ENCODE measurements around the gene KIFC3.
"Not testable (repeated sequence)": the region's sequence is repeated elsewhere in the genome, so short reads cannot be mapped to it uniquely, and the experiment has no call there.

Gene KIFC3

DNA sequence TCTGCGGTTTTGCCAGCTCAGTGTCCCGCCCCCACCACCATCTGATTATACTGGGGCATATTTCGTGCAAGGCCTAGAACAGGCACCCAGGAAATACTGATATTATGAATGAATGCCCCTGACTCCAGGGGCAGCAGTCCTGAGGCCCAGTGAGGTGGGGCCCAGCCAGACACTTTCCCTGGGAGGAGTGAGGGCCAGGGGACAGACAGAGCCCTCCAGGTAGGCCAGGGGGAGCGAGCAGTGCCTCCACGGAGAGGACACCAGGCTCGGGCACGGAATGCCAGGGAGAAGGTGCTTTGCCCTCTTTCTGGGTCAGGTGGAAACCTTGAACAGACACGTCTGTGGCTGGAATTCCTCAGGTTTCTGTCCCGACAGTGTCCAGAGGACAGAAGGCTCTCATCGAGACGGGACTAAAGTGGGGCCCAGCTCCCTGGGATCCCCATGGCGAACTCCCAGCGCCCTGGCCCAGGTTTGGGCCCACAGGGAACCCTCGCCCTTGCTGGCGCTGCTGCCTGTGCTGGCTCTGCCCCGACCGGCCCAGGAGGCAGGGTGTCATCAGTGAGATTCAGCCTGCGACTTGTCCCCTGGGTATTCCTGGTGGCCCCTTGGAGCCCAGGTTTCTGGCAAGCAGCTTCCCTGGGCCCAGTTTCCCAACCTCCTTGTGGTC is 62.4 kb downstream of the KIFC3 start:
- DNase-seq (ENCODE audit: low read depth in 3 of 3): no peak

GRCh38 chr16:57738844-57739243 is 63.4 kb downstream of the KIFC3 start:
- no peak for DNase-seq (ENCODE audit: low read depth in 3 of 3)

DNA sequence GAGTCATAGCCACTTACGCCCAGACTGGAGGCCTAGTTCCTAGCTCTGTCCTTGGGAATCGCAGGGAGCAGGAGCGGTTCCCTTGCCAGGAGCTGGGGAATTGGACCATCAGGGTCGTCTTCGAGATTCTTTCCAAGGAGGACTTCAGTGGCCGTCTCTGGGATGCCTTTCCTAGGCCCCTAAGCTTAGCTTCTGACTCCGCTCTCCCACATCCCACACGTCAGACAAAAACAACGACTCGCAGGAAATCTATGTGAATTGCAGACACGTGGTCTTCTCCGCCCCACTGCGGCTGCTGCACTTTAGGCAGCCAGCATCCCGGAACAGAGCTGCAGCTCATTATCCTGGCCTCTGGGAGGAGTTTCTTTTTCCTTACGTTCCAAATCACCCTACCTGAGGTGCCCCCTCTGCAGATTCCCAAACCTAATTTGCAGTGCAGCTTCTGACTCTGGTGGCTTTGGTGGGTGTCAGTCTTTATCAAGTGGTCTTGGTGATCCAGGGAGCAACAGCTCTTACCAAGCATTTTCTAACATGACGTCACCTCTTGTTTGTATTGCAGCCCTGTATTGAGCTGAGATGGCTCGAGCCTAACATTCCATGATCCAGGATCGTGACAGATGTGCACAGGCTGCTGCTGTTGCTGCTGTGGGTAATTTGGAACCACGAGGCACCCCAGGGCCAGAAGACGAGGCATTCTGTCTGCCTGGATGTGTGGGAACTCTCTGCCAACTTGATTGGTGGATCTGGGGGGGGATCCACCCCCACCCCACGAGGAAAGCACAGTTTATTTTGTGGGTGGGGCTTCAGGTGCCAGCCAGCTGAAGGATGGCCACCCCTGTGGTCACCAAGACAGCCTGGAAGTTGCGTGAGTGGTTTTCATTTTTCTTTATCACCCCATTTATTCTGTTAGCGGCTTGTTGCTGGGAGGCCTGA is 65.6 kb downstream of the KIFC3 start:
- peak in 1 of 3 donors; percentile 26 for DNase-seq (ENCODE audit: low read depth in 3 of 3)

GRCh38 chr16:57735755-57736418 is 66.4 kb downstream of the KIFC3 start, which contains the start of gene KATNB1:
Gene KATNB1 (plus strand): TSS chr16:57735770. CDS start chr16:57737244, 1,474 bp downstream.
- DNase-seq (ENCODE audit: low read depth in 3 of 3): no peak

- peak; percentile 95 to 97 (median 96) for DNase-seq (ENCODE audit: low read depth in 3 of 3)
Observed at GRCh38 chr16:57734925-57735754, 67.2 kb downstream of the KIFC3 start.

DNA sequence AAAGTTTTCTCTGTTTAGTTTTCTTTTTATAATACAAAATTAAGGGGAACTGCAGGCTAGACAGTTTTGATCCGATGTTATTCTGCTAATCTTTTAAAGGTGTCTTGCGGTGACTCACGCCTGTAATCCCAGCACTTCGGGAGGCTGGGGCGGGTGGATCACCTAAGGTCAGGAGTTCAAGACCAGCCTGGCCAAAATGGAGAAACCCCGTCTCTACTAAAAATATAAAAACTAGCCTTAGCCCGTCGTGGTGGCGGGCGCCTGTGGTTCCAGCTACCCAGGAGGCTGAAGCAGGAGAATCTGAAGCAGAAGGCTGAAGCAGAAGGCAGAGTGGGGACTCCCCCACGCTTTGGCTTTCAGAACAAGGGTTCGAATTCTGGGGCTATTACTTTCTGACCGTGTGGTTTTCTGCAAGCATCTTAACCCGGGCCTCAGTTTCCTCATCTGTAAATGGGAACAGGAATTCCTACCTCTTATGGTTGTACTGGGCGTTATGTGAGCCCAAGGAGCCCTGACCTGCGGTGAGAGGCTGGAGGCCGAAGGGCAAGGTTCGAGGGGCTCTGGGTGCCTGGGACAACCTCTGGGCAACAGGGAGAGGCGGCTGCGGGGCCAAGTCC is 67.9 kb downstream of the KIFC3 start:
- no peak for DNase-seq (ENCODE audit: low read depth in 3 of 3)

- DNase-seq (ENCODE audit: low read depth in 3 of 3): no peak
Observed at GRCh38 chr16:57732714-57733113, 69.6 kb downstream of the KIFC3 start.

GRCh38 chr16:57732037-57732436 is 70.3 kb downstream of the KIFC3 start:
- no peak for DNase-seq (ENCODE audit: low read depth in 3 of 3)

DNA sequence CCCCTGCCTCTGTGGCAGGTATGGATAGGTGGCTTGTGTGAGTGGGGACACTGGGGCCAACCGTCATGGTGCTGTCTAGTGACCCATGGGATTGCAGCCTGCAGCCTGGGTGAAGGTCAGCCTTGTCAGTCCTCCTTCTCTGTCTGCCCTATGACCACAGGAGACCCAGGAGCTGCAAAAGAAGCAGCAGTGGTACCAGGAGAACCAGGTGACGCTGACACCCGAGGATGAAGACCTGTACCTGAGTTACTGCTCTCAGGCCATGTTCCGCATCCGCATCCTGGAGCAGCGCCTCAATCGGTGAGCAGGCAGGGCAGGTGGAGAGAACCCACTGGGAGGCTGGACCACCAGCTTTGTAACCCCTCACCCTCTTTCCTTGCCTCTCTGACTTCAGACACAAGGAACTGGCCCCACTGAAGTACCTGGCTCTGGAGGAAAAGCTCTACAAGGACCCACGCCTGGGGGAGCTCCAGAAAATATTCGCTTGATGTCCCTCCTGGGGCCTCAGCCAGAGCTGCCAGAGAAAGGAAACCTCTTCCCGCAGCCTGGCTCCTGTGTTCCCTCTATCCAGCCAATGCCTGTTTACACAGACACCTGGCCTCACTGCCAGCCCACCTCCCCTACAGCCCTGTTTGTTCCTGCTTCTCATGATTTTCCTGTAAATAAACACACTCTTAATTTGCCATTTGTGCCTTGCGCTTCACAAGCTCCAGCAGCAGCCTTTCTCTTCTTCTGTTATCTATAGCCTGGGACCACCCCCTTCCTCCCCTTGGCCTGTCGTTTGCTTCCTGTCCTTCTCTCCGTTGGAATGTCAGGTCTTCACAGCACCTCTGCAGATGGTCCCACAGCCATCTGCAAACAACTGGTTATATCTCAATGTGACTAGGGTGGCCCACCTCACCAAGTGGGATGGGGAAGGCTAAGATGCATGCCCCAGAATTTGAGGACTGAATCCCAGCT is 71.2 kb downstream of the KIFC3 start:
- no peak for DNase-seq (ENCODE audit: low read depth in 3 of 3)

GRCh38 chr16:57729852-57730251 is 72.4 kb downstream of the KIFC3 start:
- not testable (repeated sequence) for DNase-seq (ENCODE audit: low read depth in 3 of 3)

DNA sequence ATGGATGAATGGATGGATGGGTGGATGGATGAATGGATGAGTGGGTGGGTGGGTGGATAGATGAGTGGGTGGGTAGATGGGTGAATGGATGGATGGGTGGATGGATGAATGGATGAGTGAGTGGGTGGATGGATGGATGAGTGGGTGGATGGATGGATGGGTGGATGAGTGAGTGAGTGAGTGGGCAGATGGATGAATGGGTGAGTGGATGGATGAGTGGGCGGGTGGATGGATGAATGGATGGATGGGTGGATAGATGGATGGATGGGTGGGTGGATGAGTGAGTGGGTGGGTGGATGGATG is 73.2 kb downstream of the KIFC3 start:
- DNase-seq (ENCODE audit: low read depth in 3 of 3): no peak

GRCh38 chr16:57728336-57729181 is 73.7 kb downstream of the KIFC3 start:
- DNase-seq (ENCODE audit: low read depth in 3 of 3): no peak

DNA sequence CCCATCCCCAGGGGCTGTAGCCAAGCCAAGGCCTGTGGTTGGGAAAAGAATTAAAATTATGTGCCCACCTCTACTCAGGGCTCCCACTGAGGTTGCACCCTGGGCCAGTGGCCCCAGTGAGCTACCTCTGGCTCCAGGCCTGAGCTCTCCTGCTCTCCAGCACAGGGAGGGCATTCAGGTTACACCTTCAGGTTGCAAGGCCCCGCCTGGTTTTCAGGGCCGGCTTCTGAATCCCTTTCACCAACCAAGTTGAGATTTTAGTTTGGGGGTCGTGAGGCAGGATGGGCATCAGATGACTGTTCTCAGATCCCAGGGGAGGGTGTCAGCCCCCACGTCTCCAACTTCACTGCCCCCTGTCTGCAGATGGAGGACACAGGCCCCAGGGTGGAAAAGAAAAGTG is 74.7 kb downstream of the KIFC3 start:
- DNase-seq (ENCODE audit: low read depth in 3 of 3): no peak

DNA sequence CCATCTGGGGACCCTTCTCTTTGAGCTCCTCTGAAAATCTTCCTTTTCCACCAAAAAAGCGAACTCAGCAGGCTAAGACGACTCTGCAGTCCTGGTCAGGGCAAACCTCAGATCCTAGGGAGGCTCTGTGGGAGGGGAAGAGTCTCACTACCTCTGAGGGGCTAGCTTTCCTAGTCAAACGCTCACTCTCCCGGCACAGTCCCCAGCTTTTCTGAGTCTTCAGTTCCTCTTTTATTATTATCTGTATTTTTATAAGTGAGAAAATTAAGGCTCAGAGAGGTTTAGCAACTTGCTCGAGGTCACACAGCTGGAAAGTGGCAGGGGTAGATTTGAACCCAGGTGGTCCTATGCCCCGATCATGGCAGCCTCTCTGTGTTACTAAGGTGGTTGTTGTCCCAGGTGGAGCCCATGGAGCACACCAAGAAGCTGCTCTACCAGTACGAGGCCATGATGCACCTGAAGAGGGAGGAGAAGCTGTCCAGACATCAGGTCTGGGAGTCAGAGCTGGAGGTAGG is 75.8 kb downstream of the KIFC3 start:
- no peak for DNase-seq (ENCODE audit: low read depth in 3 of 3)

GRCh38 chr16:57725976-57726375 is 76.3 kb downstream of the KIFC3 start:
- no peak for DNase-seq (ENCODE audit: low read depth in 3 of 3)

GRCh38 chr16:57725554-57725953 is 76.7 kb downstream of the KIFC3 start:
- no peak for DNase-seq (ENCODE audit: low read depth in 3 of 3)

GRCh38 chr16:57725151-57725550 is 77.1 kb downstream of the KIFC3 start:
- no peak for DNase-seq (ENCODE audit: low read depth in 3 of 3)

DNA sequence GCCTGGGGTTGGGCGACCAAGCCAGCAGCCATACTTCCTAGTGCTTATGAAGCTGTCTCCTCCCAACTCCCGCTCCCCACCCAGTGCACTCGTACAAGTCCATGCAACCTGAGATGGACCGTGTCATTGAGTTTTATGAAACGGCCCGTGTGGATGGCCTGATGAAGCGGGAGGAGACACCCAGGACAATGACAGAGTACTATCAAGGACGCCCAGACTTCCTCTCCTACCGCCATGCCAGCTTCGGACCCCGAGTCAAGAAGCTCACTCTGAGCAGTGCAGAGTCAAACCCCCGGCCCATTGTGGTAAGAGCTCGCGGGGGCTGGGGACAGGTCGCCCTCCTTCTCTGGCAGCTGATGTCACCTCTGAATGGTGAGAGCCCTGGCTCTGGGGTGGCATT is 77.8 kb downstream of the KIFC3 start:
- no peak for DNase-seq (ENCODE audit: low read depth in 3 of 3)

- DNase-seq (ENCODE audit: low read depth in 3 of 3): no peak
Observed at GRCh38 chr16:57723170-57723569, 79.1 kb downstream of the KIFC3 start.

Data from stimulated activated CD4-positive, alpha-beta T cell treated with anti-CD3 and anti-CD28 coated beads, TNF-alpha, amount 100 ng/mL, for 48 hours (primary cell).